ENCODE measurements around the gene CAMK2B. TPM values are rescaled to one million over a fixed set of nuclear protein-coding genes. Genes with fewer than 3 reads are reported as not detected.
A peak's percentile ranks its signal among the peaks of the same experiment; 100 is the strongest.

The CAMK2B gene
- total RNA-seq, 1 donor from 2014 or later, result 8.4 TPM

DNA sequence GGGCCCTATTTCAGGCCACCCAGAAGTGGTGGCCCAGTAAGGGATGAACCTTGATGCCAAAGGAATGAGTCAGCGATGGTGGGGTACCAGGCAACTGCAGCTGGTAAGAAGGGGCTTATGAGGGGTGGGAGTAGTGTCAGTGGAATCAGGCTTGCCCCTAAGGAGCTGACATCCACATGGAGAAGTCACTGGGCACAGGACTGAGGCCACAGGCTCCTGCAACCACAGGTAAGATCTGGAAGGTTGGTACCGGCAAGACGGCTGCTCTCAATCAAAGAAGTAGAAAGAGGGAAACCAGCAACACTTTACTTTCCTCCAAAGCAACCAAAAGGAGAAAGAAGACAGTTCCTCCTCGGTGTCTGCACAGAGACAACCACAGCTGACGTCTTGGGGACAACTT, 138.7 kb downstream of the CAMK2B start:
- TF ChIP-seq, protein P1, sequence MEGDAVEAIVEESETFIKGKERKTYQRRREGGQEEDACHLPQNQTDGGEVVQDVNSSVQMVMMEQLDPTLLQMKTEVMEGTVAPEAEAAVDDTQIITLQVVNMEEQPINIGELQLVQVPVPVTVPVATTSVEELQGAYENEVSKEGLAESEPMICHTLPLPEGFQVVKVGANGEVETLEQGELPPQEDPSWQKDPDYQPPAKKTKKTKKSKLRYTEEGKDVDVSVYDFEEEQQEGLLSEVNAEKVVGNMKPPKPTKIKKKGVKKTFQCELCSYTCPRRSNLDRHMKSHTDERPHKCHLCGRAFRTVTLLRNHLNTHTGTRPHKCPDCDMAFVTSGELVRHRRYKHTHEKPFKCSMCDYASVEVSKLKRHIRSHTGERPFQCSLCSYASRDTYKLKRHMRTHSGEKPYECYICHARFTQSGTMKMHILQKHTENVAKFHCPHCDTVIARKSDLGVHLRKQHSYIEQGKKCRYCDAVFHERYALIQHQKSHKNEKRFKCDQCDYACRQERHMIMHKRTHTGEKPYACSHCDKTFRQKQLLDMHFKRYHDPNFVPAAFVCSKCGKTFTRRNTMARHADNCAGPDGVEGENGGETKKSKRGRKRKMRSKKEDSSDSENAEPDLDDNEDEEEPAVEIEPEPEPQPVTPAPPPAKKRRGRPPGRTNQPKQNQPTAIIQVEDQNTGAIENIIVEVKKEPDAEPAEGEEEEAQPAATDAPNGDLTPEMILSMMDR (conservative IDR thresholded peaks at IDR 0.05), result no peak
- no peak overlapping the region for H3K4me3 Mint-ChIP-seq
- peaks cover 4% of the 10 kb centered on the region for H3K9me3 Mint-ChIP-seq
- peaks cover 6% of the 10 kb centered on the region for H3K4me1 Mint-ChIP-seq (ENCODE audit: unreplicated experiment)
- DNase-seq (ENCODE audit: extremely low spot score, unreplicated experiment), result no peak
- no peaks in the 10 kb centered on the region for H3K36me3 Mint-ChIP-seq
- H3K27ac Mint-ChIP-seq, result peak overlapping the region; percentile 35
- peaks cover 8% of the 10 kb centered on the region for H3K27me3 Mint-ChIP-seq

DNA sequence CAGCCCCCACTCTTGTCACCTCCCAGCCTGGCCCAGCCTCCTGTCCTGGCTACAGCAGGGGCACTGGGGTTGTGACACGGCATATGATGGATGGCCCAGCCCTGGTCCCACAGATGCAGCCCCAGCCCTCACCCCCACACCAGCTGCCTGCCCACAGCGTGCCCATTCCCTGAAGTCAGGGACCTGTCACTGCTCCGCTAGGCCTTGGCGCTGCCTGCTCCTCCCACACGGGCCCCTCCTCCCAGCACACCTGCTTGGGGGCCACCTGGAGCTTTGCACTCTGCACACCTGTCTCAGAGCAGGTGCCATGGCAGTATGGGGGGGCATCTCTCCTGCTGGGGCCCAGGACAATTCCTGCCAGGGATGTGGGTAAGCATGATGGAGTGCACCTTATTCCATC, 139.7 kb downstream of the CAMK2B start:
- DNase-seq (ENCODE audit: extremely low spot score, unreplicated experiment), result no peak
- peaks cover 3% of the 10 kb centered on the region for H3K27me3 Mint-ChIP-seq
- no peak overlapping the region for H3K27ac Mint-ChIP-seq
- H3K4me3 Mint-ChIP-seq, result no peak overlapping the region
- peaks cover 4% of the 10 kb centered on the region for H3K9me3 Mint-ChIP-seq
- H3K4me1 Mint-ChIP-seq (ENCODE audit: unreplicated experiment), result peaks cover 6% of the 10 kb centered on the region
- TF ChIP-seq, protein P1 (conservative IDR thresholded peaks at IDR 0.05), result no peak
- no peaks in the 10 kb centered on the region for H3K36me3 Mint-ChIP-seq

DNA sequence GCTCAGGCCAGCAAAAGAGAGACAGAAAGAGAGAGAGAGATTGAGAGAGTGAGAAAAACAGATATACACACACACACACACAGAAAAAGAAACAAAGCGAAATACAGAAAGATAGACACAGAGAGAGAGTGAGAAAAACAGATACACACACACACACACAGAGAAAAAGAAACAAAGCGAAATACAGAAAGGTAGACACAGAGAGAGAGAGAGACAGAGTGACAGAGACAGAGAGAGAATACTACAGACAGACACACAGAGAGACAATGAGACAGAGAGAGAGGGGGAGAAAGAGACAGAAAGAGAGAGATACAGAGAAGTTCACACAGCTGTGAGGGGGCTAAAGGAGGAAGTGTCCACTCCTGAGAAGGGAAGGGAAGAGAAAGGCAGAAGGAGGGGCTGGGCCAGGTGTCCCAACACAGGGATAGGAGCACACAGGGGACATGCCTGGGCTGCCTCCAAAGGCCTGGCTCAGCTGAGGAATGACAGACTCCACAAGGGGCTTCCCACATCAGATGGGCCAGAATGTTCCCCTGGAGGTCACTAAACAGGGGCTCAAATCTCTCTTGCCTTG, 140.4 kb downstream of the CAMK2B start:
- H3K27ac Mint-ChIP-seq, result peak overlapping the region; percentile 68
- peaks cover 4% of the 10 kb centered on the region for H3K9me3 Mint-ChIP-seq
- H3K4me1 Mint-ChIP-seq (ENCODE audit: unreplicated experiment), result peaks cover 6% of the 10 kb centered on the region
- H3K4me3 Mint-ChIP-seq, result peak overlapping the region; percentile 4
- no peaks in the 10 kb centered on the region for H3K36me3 Mint-ChIP-seq
- no peak for DNase-seq (ENCODE audit: extremely low spot score, unreplicated experiment)
- TF ChIP-seq, protein P1 (conservative IDR thresholded peaks at IDR 0.05), result no peak
- peaks cover 3% of the 10 kb centered on the region for H3K27me3 Mint-ChIP-seq

DNA sequence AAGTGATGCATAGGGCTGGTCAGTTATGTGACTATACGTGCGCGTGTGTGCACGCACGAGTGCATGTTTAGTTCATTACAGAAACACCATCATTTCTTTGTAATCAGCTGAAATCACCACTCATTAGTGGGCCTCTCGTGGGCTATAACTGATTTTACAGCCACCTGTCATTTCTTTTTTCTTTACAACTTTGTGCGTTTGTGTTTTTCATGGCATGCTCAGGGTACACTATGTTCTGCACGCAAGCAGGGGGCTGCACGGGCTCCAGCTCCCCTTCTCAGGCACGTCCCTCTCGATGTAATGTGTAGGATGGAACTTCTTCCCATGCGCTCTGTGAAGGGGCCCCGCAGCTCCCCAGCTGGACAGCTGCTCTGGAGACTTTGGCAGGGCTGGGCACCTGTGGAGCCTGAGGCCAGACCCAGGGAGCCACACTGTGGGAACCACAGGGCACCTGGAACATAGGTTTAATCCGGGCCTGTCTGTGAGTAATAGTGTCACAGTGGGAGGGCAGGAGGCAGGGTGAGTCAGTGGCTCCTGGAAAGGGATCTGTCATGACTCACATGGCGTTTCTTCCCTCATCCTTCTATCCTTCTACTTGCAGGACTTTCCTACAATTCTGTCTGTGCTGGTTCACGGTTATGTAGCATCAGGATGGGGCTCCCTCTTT, 141.1 kb downstream of the CAMK2B start:
- H3K36me3 Mint-ChIP-seq, result no peaks in the 10 kb centered on the region
- peak overlapping the region; percentile 4 for H3K4me3 Mint-ChIP-seq
- no peak for DNase-seq (ENCODE audit: extremely low spot score, unreplicated experiment)
- peaks cover 4% of the 10 kb centered on the region for H3K9me3 Mint-ChIP-seq
- H3K27ac Mint-ChIP-seq, result peak overlapping the region; percentile 68
- TF ChIP-seq, protein P1 (conservative IDR thresholded peaks at IDR 0.05), result no peak
- peaks cover 5% of the 10 kb centered on the region for H3K27me3 Mint-ChIP-seq
- peaks cover 6% of the 10 kb centered on the region for H3K4me1 Mint-ChIP-seq (ENCODE audit: unreplicated experiment)

DNA sequence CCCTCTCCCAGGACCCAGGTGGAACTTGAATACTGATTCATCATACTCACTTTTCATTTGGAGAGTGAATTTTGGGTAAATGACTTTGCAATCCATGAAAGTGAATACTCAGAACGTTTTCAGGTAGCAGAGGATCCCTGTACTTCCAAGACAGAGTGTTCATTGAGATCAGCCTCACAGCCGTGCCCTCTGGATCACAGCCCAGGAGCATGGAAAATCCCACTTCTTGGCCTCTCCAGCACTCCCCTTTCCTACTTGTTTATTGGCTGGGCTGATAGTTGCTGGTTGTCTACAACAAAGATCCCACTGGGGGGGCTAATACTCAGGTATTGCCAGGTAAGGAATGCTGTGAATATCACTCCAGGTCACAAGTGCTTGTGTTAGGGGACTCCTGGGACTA, 142.0 kb downstream of the CAMK2B start:
- H3K4me1 Mint-ChIP-seq (ENCODE audit: unreplicated experiment), result peaks cover 6% of the 10 kb centered on the region
- H3K27me3 Mint-ChIP-seq, result peaks cover 7% of the 10 kb centered on the region
- no peak overlapping the region for H3K27ac Mint-ChIP-seq
- H3K9me3 Mint-ChIP-seq, result peaks cover 4% of the 10 kb centered on the region
- no peak for DNase-seq (ENCODE audit: extremely low spot score, unreplicated experiment)
- no peak overlapping the region for H3K4me3 Mint-ChIP-seq
- TF ChIP-seq, protein P1 (conservative IDR thresholded peaks at IDR 0.05), result no peak
- H3K36me3 Mint-ChIP-seq, result no peaks in the 10 kb centered on the region

Measured in type B pancreatic cell (in vitro differentiated cells).